NK-92 (cell line): ENCODE results near the gene AFF3.
"Not testable (repeated sequence)": the region's sequence is repeated elsewhere in the genome, so short reads cannot be mapped to it uniquely, and the experiment has no call there.

Experiments
- DNase-seq: peaks from one replicate; lab custom pipeline; 2025; ENCODE audit not compliant: unreplicated experiment; lab: John Stamatoyannopoulos, UW

AFF3 gene

DNA sequence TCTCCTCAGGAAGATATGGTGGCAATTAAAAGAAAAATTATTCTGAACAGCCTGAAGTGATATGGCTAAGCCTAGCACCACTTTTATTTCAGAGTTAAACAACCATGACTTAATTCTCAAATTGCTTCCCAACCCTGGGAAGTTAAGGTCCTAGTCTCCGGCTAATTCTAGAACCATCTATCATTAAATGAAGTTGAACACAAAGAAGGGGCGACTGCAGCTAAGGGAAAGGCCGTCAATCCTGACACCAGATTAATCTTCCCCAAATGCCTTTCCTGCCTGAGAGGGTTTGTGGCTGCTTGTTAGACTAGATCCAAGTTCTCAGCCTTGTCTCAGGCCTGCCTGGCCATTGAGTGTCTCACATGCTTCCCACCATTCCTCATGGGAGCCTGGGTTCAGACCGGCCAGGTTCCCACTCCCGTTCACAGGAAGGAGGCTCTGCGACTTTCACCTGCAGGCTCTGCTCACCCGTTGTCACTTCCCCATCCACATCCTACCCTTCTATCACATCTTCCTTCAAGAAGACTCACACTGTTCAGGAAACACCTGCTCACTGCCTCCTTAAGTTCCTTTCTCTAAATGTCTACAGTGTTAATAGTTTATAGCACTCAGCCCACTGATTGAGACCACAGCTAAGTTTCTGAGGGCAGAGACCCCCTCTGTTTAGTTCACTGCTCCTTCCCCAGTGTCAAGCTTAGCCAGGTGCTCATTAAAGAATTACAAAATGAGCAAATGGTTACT lies 369.6 kb downstream of the AFF3 start:
- DNase-seq, result no peak

DNA sequence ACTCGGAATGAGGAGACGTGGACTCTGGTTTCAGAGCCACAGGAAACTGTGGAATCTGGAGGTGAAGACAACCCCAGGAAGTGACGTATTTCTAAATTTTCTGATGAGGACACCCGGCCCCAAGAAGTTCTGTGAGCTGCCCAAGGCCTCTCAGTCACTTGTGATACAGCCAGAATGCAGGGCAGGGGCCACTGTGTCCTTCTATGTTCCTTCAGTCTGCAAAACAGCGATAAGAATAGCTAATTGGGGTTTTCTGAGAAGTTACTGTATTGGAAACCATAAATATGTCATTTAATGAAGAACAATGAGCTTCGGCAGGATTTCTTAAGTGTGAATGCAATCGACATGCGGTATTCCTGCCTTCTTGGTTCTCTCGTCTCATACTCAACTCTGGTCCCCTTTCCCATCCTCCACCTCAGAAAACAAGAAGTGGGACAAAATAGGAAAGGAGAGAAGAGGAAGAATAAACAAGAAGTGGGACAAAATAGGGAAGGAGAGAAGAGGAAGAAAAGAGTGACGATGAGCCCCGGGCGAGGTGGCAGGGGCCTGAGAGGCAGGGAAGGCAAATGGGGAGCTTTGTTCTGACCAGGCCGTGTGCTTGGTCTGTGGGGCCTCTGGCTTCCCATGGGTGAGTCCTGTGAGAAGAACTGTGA lies 370.6 kb downstream of the AFF3 start:
- DNase-seq, result no peak

DNA sequence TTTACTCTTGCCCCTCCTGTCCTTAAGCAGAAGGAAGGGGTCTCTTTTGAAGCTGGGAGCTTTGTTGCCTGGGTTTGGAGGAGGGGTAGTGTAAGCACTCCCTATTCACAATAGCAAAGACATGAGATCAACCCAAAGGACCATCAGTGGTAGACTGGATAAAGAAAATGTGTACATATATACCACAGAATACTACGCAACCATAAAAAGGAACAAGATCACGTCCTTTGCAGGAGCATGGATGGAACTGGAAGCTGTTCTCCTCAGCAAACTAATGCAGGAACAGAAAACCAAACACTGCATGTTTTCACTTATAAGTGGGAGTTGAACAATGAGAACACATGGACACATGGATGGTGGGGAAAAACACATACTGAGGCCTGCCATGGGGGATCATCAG lies 371.5 kb downstream of the AFF3 start:
- no peak for DNase-seq

DNA sequence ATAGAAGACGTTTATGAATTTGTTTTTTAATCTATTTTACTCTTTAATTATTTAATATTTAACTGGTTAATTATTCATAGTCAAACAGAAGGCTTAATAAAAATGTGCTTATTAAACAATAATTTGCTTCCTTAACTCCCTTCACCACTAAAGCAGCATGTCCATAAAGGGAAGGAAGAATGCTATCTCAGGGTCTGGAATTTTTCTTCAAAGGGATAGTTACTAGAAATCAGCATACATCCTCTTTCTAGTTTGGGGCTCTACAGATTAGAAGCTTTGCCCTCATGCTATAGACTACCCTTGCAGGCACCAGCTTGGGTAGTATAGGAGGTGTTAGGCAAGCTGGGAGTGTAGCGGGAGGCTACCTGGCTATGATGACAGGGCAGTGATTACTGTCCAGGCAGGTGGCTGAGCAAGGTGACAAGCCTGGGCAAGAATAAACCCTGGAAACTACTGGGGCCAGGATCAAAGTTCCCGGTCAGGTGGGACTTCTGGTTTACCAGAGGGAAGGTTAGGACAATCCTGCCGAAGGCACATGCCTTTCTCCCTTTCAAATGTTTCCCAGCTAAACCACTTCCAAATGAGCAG lies 376.6 kb downstream of the AFF3 start:
- DNase-seq, result no peak

DNA sequence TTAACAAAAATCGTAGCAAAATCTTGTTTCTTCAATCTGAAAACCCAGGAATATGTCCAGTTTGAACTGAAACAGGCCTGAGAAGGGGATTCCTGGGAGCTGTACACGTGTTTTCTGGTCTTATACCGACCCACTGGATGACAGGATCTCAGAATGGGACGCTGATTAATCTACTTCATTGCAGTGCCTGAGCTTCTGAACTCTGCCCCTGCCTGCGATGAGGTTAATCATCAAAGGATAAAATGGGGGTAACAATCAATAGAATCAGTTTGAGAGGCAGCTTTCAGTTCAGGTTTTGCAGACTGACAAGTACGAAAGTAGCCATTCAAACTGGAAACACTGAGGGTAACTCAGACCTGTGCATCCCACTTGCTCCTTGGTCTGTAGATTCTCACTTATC lies 378.6 kb downstream of the AFF3 start:
- no peak for DNase-seq

DNA sequence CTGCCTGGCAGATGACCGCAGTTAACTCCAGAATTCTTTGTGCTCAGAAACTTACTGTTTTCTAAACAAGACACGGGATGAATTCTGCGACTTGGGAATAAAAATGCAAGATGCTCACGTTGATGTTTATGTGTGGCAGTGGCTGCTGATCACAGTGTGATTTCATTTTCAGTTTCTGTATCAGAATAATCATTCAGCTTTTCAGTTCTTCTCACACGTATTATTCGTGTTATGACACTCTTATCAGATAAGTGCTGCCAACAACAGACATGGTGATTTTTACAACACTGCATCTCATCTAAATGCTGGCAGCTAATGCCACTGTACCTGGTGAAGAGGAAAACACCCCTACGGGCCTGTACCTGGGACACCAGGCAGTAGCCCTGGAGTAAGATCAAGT lies 379.7 kb downstream of the AFF3 start:
- DNase-seq, result no peak

DNA sequence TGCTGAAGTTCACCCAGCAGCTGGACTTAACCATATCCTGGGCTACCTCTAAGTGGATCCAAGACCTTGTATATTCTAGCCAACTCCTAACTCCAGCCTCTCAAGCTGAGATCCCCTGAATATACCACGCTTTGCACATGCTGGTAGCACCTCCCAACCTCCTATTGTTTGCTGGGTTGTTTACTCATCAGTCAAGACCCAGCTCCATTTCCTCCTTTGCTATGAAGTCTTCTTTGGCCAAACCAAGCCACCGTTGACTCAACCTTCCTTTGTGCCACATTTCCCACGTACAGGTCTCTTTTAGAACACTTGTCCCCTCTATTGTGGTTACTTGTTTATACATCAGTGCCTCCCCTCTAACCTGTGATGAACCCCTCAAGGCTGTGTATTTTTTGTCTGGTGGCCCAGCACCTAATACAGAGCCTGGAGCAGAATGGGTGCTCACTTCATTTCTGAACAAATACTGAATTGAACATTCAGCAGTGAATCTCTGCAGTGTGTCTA lies 384.7 kb downstream of the AFF3 start:
- DNase-seq, result no peak

GRCh38 chr2:99756059-99756458 lies 386.3 kb downstream of the AFF3 start:
- DNase-seq, result no peak

DNA sequence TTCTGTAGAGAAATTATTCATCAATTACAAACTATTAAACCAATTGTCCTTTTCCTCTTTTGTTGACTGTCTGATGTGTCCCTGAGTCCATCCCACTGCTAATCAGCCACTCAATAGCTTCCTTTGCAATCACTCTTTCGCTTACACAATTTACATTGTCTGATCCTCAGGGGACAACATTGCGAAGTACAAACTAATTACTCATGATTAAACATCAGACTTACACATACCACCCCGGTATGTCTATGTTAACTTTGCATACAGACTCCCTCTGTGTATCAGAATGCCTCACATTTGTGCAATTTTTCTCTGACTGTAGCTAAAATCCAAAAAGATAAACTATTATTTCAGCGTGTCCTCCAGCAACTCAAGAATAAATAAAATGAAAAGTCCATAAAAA lies 388.2 kb downstream of the AFF3 start:
- no peak for DNase-seq

DNA sequence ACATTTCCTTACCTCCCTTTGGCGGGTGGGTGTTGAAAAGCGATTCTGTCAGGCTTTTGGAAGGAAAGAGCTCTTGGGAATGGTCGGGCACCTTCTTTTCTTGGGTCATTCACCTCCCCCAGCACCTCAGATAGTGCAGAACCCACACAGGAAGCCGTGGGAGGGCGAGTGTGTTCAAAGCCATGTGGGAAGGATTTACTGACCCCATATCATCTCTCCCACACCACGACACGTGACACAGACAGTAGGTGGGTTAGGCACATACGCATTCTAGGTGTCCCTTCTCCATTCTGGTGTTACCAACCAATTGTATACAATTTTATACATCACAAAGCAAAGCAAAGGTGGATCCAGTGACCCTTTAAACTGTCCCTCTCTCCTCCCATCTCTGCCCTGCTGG lies 388.9 kb downstream of the AFF3 start:
- no peak for DNase-seq

DNA sequence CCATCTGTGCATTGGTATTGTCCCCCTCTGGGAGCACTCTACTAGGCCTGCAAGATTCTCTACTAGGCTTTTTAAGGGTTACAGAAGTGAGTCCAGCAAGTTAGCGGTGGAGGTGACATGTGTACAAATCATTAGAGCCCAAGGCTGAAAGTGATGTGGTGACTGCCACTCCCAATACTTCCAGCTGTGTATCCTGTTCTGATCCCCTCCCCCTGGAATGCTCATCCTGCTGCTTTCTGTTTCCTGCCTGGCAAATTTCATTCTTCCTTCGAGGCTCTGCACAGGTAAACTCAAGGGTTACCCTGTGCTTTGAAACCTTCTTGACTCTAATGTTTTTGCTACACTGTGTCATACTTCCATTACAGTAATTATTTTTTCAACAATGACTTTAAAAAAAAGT lies 394.0 kb downstream of the AFF3 start:
- DNase-seq, result no peak

DNA sequence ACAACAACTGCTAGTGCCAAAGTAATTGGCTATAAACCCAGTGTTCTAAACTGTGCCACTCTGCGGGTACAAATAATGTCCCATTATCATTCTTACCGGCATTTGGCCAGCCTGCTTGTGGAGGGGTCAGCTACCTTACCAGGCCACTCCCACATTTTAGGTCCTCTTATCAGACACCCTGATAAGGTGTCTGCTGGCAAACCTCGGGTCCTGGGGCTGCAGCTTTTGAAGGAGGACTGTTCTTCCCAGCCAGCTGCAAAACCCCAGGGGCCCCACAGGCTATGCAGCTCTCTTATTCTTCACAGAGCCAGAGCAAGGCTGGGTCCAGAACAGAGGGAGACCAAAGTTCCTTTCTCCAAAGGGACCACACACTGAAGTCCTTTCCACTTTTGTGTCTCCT lies 394.5 kb downstream of the AFF3 start:
- no peak for DNase-seq

DNA sequence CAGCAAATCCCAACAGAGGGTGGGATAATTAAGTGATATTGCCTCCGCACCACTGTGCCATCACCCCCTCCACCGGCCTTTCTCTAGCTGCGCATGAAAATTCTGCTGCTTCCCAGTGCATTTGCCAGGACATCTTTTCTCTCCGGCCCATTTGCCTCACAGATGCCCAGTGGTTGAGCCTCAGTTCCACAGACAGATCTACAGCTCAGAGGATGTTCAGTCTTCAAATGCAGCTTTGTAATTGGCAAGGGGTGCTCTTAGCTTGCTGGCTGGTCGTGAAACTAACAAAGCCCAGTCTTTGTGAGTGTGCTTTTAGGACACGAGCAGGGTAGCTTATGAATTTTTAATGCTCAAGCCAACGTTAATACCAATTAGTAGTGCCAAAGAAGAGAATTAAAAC lies 399.2 kb downstream of the AFF3 start:
- DNase-seq, result no peak

DNA sequence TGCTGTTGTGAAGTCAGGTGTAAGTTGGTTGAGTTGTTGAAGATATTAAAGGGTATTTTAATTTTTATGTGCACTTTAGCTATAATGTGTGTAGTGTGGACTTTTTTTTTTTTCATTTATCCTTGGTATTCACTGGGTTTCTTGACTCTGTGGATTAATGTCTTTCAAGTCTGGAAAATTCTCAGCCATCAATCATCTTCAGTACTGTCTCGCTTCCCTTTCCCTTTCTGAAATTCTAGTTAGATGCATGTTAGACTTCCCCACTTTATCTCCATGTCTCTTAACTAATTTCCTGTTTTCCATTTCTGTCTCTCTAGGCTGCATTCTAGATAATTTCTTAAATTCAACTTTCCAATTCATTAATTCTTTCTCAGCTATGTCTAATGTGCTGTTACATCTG lies 404.9 kb downstream of the AFF3 start:
- DNase-seq, result no peak

- DNase-seq, result no peak
Observed at GRCh38 chr2:99735753-99736152, 406.6 kb downstream of the AFF3 start.

DNA sequence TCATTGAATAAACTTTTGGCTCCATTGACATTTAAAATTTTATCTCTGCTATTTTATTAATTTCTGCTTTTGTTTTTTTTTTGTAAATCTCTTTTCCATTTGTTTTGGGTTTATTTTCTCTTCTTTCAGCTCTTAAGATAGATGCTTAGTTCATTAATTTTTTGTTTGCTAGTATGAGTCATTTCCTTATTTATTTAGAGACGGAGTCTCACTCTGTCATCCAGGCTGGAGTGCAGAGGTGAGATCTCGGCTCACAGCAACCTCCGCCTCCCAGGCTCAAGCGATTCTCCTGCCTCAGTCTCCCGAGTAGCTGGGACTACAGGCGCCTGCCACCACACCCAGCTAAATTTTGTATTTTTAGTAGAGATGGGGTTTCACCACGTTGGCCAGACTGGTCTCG lies 407.1 kb downstream of the AFF3 start:
- not testable (repeated sequence) for DNase-seq

DNA sequence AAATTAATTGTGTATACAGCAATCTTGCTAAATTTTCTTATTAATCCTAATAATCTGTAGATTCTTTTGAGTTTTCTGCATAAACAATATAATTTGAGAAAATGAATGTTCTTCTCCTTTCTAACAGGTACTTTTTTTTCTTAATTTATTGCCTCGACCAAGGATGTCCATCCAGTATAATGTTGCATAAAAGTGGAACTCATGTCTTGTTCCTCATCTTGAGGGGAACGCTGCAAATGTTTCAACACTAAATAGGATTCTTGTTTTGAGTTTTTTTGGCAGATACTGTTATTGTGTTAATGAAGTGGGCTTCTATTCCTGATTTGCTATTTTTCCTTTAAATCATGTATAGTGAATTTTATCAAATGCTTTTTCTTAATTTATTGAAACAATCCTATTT lies 408.2 kb downstream of the AFF3 start:
- DNase-seq, result no peak

DNA sequence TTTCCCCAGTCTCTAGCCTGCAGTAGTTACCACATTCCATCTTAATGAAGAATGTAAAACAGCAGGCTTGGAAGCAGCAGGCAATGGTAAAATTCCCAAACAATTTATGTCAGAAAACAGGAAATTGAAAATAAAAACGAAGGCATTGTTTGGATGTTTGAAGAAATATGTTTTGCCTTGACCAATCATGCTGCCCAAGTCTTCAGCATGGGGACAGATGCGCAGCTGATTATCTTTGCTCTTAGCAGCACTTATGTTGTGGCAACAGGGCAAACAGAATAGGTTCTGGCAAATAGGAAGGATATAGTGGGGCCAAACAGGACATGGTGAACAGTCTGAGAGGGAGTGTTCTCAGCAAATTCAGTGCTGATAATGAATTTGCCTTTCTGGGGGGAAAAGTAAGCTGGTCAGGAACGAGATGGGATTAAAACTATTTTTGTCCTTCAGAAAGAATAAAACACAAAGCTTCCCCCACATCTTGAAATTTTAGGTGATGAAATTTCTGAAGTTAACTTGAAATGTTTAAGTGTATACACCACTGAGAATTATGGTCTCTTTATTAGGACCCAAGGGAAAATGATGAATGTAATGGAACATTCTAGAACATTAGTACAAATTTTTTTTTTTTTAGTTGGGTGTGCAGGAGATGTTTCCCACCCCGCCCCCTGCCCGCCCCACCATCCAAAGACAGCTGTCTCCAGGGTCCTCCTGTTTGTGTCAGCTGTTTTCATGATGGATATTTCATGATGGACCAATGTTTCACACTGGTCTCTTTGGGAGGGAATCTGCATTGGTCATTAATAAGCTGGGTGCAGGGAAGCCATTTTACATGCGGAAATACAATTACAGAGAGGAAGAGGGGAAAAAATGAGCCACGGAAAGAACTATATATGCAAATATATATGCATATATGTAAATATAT lies 413.0 kb downstream of the AFF3 start:
- no peak for DNase-seq

DNA sequence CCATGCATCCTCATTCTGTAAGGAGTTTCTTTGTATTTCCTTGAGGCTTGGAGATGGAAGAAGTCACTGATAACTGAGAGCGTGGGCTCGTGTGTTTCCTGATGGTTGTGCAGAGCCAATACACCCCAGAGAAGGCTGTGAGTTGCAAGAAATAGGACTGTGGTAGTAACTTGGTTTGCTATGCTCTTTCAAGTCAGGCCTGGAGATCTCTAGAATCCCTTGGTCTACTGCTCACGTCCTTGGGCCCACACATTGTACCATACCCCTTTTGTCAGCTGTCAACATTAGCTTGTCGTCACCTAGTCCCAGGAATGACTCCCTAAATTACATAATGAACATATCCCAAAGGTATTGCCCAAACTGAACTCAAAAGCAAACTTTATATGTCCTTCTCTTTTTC lies 414.2 kb downstream of the AFF3 start:
- no peak for DNase-seq

DNA sequence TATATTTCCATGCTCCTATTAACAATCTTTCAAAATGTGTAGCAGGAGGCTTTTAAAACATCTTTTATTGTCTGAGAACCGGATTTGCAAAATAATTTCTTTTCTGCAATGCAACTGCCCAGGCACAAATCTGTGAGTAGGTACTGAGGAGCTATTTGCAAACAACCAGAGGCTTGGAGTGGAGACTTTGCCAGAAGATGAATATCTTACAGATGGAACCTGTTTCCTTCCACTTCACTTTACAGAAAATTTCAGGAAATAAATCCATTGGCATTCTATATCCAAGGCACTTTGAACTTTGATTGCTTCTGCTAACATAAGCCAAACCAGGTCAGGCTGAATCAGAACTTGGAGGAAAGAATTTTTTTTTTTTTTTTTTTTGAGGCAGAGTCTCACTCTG lies 415.2 kb downstream of the AFF3 start:
- DNase-seq, result no peak

DNA sequence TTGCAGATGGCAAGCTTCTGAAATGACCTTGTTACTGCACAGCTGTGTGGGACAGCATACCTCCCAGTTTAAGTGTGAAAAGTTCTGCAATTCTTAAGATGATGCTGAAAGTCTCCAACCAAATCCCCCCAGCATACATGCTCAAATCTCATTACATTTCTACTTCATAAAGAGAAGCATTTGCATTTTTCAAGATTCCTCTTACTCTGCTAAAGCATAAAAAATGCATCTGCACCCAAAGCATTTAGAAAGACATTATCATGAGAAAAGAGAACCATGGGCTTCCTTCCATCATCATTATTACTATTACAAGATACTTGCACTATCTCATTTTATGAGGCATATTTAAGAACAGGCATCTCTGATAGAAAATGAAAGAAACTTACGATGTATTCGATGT lies 415.7 kb downstream of the AFF3 start:
- no peak for DNase-seq
